Measurements from ENCODE around the gene MRPL41.

DNA sequence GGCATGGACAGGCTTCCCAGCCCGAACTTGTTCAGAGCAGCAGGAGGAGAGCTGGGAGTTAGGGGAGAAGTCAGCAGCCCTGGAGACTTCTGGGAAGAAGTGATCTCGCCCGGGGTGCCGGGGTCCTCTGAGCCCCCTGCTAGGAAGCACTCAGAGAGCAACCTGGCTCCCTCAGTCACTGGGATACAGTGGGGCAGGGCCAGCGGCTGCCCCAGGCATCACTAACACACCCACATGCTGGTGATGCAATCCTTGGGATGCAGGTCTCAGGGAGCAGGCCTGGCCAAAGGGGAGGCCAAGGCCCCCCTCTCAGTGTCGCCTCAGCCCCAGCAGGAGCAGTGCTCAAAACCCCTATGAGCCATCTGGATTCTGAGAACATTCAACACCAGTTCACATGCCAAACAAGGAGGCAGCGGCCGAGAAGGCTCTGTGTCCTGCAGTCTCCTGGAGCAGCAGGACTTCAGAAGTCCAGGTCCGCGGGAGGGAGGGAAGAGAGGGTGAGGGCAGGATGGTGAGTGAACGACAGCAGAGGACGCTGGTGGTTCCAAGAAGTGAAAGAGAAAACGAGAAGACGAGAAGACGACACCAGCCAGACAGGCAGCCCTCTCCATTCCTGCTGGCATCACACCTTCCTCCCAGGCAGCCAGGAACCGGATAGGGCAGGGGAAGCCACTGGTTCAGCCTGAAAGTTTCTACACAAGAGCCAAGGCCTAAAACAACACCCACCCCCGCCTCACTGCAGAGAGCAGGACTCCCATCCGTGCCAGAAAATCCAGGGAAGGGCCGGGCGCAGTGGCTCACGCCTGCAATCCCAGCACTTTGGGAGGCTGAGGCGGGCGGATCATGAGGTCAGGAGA is 3.8 kb upstream of the MRPL41 start:
- TF ChIP-seq EZH2 (IDR thresholded peaks at IDR 0.05; ENCODE audit: insufficient read depth, poor library complexity, severe bottlenecking) (no peak), EZH2phosphoT487 (IDR thresholded peaks at IDR 0.05; ENCODE audit: insufficient read depth, low read depth) (no peak)

Measured in GM23248 (cell line).